A549 (cell line): Measurements from ENCODE around the gene SSPN.

Experiments
- BHLHE40 ChIP-seq: IDR thresholded peaks from 2 replicates; pipeline ENCODE4 v1.6.1; 2012; ENCODE audit warnings: low read depth, low read length, inconsistent platforms
- CHD2 ChIP-seq: fragments of 150-350 bp; IDR thresholded peaks from 2 replicates; pipeline ENCODE4 v1.6.1; 2014; ENCODE audit warnings: low read length; ENCODE audit not compliant: partially characterized antibody

GRCh38 chr12:26172539-26172938 is 22.8 kb upstream of the SSPN start:
- TF ChIP-seq BHLHE40 (no peak), CHD2 (no peak)
